Mammary epithelial cell (primary cell): Measurements from ENCODE around the gene ZNF652.

Experiments
- CTCF ChIP-seq, 2 donors: IDR thresholded peaks in 1 of 2; conservative IDR thresholded peaks in 1 of 2; 2 replicates each; pipeline ENCODE4 v1.5.1; 2011 to 2012; ENCODE audit warnings: inconsistent platforms in 2 of 2, low read length in 2 of 2, mild to moderate bottlenecking in 2 of 2, control low read depth in 1 of 2, low read depth in 1 of 2; ENCODE audit not compliant: insufficient read depth in 1 of 2; ENCODE audit errors: extremely low read depth in 1 of 2
- EZH2 ChIP-seq: IDR thresholded peaks from 2 replicates; pipeline ENCODE4 v1.6.1; 2012; ENCODE audit warnings: low read length, inconsistent platforms, borderline replicate concordance

- TF ChIP-seq CTCF (conservative IDR thresholded peaks at IDR 0.05 in 1 of 2, IDR thresholded peaks at IDR 0.05 in 1 of 2; ENCODE audit: extremely low read depth in 1 of 2, insufficient read depth in 1 of 2, low read depth in 1 of 2, low read length in 2 of 2) (no peak), EZH2 (no peak)
These were observed 10.4 kb downstream of the ZNF652 start for GRCh38 chr17:49351572-49352140.
